ENCODE measurements around the gene GPATCH8.

Gene GPATCH8

GRCh38 chr17:44464037-44464436 is 39.2 kb downstream of the GPATCH8 start:
- DNase-seq: no peak

- no peak for DNase-seq
Observed at GRCh38 chr17:44451832-44452231, 51.4 kb downstream of the GPATCH8 start.

- DNase-seq: no peak
Observed at GRCh38 chr17:44451016-44451627, 52.1 kb downstream of the GPATCH8 start.

GRCh38 chr17:44448412-44448811 is 54.8 kb downstream of the GPATCH8 start:
- no peak for DNase-seq

- DNase-seq: no peak
Observed at GRCh38 chr17:44444735-44445105, 58.5 kb downstream of the GPATCH8 start.

- DNase-seq: no peak
Observed at GRCh38 chr17:44442806-44443205, 60.4 kb downstream of the GPATCH8 start.

GRCh38 chr17:44439168-44439567 is 64.0 kb downstream of the GPATCH8 start:
- DNase-seq: no peak

GRCh38 chr17:44438636-44439035 is 64.6 kb downstream of the GPATCH8 start:
- DNase-seq: no peak

GRCh38 chr17:44436336-44436735 is 66.9 kb downstream of the GPATCH8 start:
- no peak for DNase-seq

- no peak for DNase-seq
Observed at GRCh38 chr17:44432254-44433157, 70.7 kb downstream of the GPATCH8 start.

- DNase-seq: no peak
Observed at GRCh38 chr17:44424828-44425461, 78.3 kb downstream of the GPATCH8 start.

- DNase-seq: peak in 2 of 51 donors; percentile 28 to 31
Observed at GRCh38 chr17:44417553-44417952, 85.7 kb downstream of the GPATCH8 start.

GRCh38 chr17:44416558-44417289 is 86.5 kb downstream of the GPATCH8 start:
- no peak for DNase-seq

- no peak for DNase-seq
Observed at GRCh38 chr17:44414394-44415155, 88.6 kb downstream of the GPATCH8 start.

- no peak for DNase-seq
Observed at GRCh38 chr17:44409309-44410028, 93.7 kb downstream of the GPATCH8 start.

GRCh38 chr17:44408786-44409185 is 94.4 kb downstream of the GPATCH8 start:
- no peak for DNase-seq

- no peak for DNase-seq
Observed at GRCh38 chr17:44402564-44403172, 100.5 kb downstream of the GPATCH8 start.

- no peak for DNase-seq
Observed at GRCh38 chr17:44400226-44400847, 102.9 kb downstream of the GPATCH8 start.
